GM12874 (cell line): ENCODE data around the gene RAG1.

Source experiments
- CTCF ChIP-seq: IDR thresholded peaks from 2 replicates; pipeline ENCODE4 v1.5.1; 2011; ENCODE audit warnings: low read depth, mild to moderate bottlenecking, control low read depth, low read length, moderate library complexity; ENCODE audit not compliant: insufficient read depth

The RAG1 gene

DNA sequence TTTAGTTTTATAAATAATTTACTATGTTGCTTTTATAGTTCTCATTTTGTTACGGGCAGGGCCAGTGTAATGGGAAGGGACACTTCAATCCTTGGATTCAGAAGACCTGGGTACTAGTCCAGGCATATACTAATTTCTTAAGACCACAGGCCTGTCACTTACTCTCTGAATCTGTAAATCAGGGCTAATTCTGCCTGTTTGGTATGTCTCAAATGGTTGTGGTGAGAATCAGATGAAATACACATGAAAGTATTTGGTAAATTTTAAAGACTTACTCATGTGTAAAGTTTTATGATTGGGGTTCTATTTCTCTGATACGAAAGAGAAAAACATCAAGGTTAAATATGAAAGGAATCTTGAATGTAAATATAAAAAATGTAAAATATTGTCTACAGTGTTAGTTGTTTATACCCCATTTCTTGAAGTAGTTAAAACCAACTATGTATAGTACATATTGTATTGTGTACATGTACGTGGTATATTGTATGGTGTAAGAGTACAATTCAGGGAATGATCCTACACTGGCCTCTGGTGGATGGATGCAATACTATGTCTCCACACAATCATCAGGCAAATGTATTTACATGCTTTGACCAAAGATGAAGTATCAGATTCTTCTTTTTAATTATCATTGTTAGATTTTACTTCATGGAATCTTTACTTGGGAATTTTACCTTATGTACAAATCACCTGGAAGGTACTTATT, 54.8 kb downstream of the RAG1 start:
- peak; percentile 13; the same call in 1 of the 2 replicates for TF ChIP-seq CTCF

- no peak for TF ChIP-seq CTCF
Measured at GRCh38 chr11:36623494-36623893, 55.7 kb downstream of the RAG1 start.

DNA sequence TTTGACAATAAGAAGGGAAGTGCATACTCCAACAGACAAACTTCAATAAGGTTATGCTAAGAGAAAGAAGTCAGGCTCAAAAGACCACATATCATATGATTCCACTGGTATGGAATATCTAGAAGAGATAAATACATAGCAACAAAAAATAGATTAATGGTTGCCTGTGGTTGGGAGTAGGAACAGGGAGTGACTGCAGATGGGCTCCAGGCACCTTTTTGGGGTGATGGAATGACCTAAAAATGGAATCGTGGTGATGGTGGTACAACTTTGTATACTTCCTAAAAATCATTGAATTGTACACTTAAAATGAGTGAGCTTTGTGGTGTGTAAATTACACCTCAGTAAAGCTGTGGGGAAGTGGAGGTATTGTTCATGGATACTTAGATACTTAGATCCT, 59.2 kb downstream of the RAG1 start:
- TF ChIP-seq CTCF, result no peak

GRCh38 chr11:36627471-36627870, 59.7 kb downstream of the RAG1 start:
- TF ChIP-seq CTCF, result no peak

GRCh38 chr11:36628141-36628540, 60.3 kb downstream of the RAG1 start:
- no peak for TF ChIP-seq CTCF

GRCh38 chr11:36628765-36629244, 61.0 kb downstream of the RAG1 start:
- no peak for TF ChIP-seq CTCF
